Suppressor macrophage treated with lipopolysaccharide for 4 hours (primary cell): ENCODE results near the gene HECTD4.
"Not testable (repeated sequence)": the region's sequence is repeated elsewhere in the genome, so short reads cannot be mapped to it uniquely, and the experiment has no call there.

Source experiments
- DNase-seq: peaks from one replicate; pipeline ENCODE4 v3.0.0-alpha.2; 2020

The HECTD4 gene

GRCh38 chr12:112170971-112171596, 211.1 kb downstream of the HECTD4 start:
- no peak for DNase-seq

DNA sequence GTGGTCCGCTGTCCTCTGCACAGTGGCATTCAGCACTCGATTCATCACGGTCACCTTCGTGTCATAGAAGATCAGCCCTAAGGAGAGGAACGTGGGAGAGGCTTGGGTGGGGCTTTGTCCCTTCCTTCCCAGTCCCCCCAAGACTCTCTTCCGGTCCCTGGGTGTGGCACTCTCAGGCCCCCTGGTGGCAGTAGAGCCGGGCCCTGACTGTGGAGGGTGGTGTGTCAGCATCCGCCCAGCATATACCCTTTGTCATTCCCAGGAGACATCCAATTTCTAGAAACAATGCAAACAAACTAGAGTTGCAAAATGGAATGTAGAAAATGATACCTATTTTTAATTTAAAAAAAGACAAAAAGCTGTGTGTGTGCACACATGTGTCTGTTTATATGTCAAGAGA, 211.9 kb downstream of the HECTD4 start:
- peak; percentile 38 for DNase-seq

DNA sequence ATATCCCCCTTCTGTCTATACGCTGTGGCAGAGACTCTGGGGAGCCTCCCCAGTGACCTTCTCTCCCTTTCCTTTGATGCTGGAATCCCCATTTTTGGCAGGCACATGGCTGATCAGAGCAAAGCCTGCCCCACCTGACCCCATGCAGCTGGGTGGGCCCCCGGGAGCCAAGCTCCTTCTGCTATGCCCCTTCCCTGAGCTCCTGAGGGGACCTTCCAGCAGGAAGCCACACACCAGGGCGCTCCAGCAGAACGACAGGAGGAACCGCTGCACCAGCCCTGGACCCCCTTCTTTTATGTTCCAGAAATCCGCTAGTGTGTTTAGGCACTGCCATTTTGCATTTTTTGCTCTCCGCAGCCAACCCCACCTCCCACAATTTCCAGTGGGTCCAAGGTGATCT, 212.3 kb downstream of the HECTD4 start:
- no peak for DNase-seq

DNA sequence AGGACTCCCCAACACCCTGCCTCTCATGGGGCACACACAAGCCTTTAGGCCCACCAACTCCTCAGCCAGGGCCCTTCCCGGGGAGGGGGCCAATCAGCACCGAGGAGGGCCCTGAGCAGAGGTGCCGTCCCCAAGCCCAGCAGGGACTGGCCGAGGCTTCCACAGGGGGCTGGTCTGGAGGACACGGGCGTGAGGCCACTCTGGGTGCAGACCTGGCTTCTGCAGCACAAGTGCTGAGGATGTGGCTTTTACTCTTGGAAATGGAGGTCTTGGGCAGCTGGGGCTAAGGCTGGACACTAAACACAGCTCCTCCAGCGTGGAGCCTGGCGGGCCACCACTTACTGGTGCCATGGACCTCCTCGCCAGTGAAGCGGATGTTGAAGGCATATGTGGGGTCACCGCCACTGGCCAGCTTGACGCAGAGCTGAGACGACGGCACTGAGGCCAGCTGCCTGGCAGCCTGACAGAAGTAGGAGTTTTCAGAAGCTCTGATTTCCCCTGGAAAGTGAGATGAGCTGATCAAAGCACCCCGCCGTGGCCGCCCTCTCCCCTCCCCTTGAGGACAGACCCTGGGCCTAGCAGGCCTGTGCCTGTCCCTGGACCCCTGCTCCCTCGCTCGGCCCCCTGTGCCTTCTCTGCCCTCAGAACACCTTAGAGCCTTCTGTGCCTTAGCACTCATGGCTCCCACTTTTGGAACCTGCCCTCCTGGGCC, 212.9 kb downstream of the HECTD4 start:
- DNase-seq, result no peak

- DNase-seq, result no peak
These were observed 213.7 kb downstream of the HECTD4 start for GRCh38 chr12:112168561-112168971.

- DNase-seq, result no peak
These were observed 214.3 kb downstream of the HECTD4 start for GRCh38 chr12:112167718-112168525.

GRCh38 chr12:112167031-112167461, 215.2 kb downstream of the HECTD4 start:
- DNase-seq, result no peak

- DNase-seq, result no peak
These were observed 215.9 kb downstream of the HECTD4 start for GRCh38 chr12:112166051-112167015.

- DNase-seq, result no peak
These were observed 216.6 kb downstream of the HECTD4 start for GRCh38 chr12:112165624-112166023.

- no peak for DNase-seq
These were observed 218.1 kb downstream of the HECTD4 start for GRCh38 chr12:112164011-112164660.

DNA sequence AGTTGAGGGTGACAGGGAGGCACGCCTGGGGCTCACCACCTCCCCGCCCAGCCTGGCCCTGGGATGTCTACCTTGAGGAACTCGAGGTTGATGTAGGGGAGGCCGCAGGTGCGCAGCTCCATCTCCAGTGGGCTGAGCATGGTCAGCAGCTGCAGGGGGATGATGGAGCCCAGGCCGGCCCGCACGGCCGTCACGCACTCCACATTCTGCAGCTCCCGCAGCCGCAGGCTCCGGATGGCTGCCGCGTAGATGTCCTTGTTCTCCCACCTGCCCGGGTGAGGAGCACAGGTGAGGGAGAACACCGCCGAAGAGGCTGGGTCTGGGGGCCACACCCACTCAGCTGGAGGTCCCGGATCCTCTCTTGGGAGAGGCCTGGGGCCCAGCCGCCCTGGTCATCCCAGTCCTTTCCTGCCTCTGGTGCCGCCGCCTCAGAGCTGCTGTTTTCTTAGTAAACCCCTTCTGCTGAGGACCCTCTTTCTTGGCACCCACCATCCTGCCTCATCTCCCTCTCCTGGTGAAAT, 218.7 kb downstream of the HECTD4 start:
- DNase-seq, result no peak

- no peak for DNase-seq
These were observed 219.2 kb downstream of the HECTD4 start for GRCh38 chr12:112163056-112163455.

GRCh38 chr12:112162241-112162790, 219.9 kb downstream of the HECTD4 start:
- no peak for DNase-seq

DNA sequence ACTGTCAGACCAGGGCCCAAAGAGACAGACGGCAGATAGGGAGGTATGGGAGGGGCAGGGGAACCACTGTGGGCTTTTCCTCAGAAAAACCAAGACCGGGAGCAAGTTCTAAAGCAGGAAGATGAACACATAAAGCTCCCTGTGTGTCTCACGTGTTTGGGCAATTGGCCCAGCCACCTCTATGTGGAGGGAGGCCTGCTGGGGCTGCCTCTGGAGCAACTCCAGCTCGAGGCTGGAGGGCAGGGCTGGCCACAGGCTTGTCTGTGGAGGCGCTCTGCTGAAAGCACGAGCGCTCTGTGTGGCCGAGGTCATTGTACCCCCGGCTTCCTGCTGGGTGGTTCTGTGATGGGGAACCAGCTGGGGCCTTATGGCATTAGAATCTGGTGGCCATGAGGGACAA, 220.5 kb downstream of the HECTD4 start:
- DNase-seq, result no peak

GRCh38 chr12:112160611-112161010, 221.6 kb downstream of the HECTD4 start:
- no peak for DNase-seq

DNA sequence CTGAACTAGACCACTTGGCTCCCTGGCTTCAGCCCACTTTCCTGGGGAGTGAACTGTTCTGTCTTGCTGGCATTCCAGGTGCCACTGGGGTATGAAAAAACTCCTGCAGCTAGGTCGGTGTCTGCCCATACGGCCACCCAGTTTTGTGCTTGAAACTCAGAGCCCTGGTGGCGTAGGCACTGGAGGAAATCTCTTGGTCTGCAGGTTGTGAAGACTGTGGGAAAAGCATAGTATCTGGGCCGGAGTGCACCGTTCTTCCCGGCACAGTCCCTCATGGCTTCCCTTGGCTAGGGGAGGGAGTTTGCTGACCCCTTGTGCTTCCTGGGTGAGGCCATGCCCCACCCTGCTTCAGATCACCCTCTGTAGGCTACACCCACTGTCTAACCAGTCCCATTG, 223.1 kb downstream of the HECTD4 start:
- DNase-seq, result no peak

GRCh38 chr12:112158461-112159145, 223.6 kb downstream of the HECTD4 start:
- not testable (repeated sequence) for DNase-seq

DNA sequence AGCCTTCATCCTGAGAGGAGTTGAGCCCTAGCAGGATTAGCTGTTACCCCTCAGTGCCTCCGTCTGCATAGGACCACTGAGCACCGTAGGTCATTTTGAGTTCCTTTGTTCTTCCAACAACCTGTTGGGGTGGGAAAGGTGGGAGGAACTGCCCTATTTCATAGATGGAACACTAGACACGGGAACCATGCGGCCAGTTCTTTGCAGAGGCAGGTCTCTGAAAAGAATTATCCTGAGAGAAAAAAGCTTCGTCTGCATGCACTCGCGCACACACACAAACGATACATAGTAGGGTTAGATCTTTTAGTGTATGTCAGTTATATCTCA, 228.4 kb downstream of the HECTD4 start:
- DNase-seq, result no peak

- DNase-seq, result no peak
These were observed 228.9 kb downstream of the HECTD4 start for GRCh38 chr12:112153181-112153892.
